NCI-H2029 treated with DMSO at 0.1 percent for 48 hours (cell line): ENCODE data around the gene NDUFV3.
"Not testable (repeated sequence)": the region's sequence is repeated elsewhere in the genome, so short reads cannot be mapped to it uniquely, and the experiment has no call there.

Experiments used
- DNase-seq: peaks from one replicate; lab custom pipeline; 2025; lab: John Stamatoyannopoulos, UW

NDUFV3 gene

DNA sequence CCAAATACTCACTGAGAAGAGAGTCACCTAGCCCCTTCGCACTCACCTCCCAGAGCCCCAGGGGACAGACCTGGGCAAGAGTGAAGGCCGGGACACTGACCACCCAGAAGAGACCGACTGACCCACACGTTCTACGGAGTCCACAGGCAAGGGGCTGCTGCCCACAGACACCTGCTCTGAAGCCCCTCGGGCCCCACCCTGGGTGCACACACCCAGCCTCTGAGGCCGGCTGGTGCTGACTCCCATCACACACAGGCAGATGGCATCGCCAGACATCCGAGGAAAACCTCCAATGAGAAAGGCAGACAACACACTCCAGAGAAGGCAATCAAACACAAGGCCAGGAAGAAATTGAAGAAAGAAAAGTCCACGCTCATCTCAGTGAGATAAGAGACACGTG, 35.9 kb upstream of the NDUFV3 start:
- DNase-seq, result no peak

DNA sequence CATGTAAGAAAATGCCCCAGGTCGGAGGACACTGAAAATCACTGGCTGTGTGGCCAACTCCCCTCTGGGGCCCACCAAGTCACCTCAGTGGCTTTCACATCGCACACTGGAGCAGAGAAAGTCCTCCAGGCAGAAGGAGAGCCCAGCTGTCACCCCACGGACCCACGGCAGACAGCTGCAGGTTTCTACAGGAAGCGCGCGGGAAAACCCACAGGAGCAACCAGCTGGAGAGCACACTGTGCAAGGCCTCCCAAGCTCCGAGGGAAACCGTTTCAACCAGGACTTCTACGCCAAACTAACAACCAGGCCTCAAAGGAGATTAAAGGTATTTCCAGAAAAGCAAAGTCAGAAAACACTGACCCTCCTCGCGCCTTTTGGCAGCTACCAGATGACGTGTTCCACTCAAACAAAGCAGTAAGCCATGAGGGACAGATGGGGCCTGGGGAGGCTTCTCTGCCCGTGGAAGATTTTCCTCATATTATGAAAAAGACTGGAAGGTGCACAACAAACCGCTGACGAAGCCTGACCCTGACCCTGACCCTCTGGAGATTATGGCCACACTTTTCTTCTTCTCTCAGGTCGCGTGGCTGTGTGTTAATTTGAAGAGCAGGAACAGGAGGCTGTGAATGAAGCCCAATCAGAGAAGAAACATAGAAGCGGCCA, 34.8 kb upstream of the NDUFV3 start:
- no peak for DNase-seq

DNA sequence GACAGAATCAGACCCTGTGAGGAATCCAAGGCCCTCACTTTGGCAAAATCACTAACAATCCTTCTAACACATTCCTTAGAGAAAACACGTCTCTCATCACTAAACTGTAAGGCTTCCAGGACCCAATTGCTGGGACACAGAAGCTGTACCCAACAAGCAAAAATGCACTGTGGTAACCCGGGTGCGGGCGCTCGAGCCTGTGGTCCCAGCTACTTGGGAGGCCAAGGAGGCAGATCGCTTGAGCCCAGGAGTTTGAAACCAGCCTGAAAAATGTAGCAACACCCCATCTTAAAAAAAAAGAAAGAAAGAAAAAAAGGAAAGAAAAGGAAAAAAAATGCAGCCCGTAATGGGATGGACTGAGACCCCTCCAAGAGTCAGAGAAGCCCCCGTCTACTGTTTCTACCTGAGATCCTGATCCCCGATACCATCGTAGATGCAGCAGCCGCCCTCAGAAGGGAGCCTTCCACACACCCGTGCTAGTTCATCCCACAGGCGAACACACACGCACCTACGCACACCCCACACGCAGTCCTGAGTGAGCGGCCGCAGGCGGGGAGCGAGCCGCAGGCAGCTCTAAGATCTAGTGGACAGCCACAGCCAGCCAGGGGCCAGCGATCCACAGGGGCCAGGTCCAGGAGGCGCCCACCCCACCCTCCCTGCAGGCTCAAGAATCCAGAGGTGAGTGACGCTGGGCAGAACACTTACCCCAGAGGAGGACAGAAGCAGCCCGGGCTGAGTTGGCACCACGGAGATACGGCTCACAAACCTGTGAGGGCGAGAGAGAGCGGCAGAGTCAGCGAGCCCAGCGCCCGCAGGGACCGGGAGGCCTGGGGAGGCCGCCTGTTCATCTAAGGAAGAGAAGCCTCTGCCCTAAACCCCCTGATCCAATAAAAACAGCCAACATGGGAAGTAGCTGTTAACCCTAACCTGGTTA, 33.9 kb upstream of the NDUFV3 start:
- no peak for DNase-seq

GRCh38 chr21:42859891-42860230, 33.2 kb upstream of the NDUFV3 start:
- DNase-seq, result no peak

- DNase-seq, result no peak
These were observed 32.8 kb upstream of the NDUFV3 start for GRCh38 chr21:42860345-42860744.

- no peak for DNase-seq
These were observed 31.7 kb upstream of the NDUFV3 start for GRCh38 chr21:42861311-42861847.

DNA sequence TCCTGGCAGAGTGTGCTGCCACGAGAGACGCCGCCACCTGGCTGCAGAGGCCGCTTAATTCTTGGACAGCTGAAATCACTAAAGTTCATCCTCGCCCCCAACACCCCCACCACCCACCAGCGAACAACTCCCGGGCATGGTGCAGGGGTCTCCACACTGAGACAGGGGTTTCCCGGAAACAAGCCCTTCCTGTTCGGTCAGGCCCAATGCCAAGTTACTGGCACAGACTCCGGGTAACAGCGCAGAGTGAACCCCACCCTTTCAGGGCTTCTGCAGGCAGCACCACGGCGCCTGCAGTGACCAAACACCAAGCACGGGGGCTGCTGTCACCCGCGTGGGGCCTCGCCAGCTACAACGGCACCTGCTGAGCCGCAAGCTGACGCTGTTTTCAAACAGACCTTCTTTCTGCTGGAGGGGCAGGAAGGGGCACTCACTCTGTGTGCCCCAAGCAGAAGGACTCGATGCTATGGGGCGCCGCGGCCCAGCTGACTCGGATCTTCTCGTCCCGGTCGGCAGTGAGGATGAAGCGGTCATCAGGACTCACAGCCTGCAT, 31.2 kb upstream of the NDUFV3 start:
- no peak for DNase-seq

DNA sequence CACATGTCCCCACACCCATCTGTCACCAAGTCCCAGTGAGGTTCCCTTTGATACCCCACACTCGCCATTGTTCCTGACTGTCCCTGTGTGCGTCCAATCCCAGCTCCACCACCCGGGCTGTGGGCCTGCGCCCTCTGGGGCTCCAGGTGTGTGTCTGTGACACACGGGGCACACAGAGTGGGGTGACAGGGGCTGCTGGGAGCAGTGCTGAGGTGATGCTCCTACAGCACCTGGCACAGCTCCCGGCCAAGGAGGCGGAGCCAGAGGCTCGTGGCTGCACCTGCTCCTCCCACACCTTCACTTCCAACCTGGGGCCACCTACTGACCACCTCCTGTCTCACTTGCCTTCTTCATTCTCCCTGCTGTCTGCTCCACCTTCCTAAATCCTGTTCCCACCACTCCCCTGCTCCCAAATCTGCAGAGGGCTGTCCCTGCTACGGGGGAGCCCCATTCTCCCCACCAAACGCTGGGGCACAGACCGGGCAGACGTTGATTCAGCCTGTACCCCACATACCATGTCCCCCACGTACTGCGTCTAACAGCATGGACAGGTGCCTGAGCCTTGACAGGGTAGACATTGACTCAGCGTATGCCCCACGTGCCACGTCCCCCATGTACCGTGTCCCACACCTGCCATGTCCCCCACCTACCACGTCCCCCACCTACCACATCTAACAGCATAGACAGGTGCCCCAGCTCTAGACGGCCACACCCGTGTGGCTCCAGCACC, 30.2 kb upstream of the NDUFV3 start:
- no peak for DNase-seq

DNA sequence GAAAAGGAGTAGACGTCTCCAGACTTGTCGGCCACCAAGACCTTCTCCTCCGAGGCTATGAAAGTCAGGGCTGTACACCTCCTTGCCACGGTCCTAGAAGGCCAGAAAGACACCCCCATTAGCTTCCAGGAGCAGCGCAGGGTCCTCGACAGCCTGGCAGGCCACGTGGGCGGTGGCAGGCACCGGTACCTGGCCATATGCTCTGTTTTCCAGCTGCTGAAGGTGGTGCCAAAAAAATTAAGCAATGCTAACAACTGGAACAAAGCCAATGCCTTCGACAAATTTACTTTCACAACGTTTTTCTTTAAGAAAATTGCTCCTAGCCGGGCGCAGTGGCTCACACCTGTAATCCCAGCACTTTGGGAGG, 29.6 kb upstream of the NDUFV3 start:
- no peak for DNase-seq

- no peak for DNase-seq
These were observed 28.8 kb upstream of the NDUFV3 start for GRCh38 chr21:42864286-42864685.

DNA sequence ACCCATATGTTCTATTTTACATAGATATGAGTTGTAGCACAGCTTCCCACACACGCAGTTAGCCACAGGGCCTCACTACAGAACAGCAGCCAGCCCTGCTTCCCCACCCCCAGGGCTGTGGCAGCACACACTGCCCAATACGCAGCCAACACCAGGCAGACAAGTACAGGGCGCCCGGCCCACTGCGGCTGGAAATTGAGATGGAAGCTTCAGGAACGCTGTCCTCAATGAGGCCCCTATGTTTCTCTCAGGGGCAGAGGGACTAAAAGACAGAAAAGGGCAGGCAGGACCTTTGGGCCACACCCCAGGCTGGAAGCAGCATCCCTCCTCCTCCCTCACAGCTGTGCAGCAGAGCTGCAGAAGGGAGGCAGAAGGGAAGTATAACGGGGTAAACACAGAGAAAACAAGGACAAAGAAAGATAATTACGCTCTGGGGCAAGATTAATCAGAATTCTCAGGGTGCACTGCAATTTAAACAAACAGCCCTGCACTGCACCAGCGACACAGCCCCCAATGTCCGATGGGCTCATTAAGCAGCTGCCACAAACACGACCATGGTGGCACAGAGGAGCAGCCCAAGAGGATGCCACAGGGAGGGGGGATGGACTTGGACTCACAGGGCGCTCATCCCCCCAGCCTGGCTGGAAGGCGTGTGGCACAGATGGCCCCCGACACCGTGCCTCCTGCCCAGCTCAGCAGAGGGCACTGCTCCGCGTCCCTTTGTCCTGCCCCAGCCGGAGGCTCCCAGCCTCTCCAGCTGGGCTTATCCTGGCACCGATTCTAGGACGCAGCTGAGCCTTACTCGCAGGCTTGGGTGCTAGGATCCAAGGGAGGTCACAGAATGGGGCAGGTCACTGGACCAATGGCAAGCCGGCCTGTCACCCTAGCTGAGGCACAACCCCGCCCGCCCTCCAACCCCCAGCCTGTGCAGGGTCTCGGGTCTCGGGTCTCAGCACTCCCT, 28.0 kb upstream of the NDUFV3 start:
- no peak for DNase-seq

DNA sequence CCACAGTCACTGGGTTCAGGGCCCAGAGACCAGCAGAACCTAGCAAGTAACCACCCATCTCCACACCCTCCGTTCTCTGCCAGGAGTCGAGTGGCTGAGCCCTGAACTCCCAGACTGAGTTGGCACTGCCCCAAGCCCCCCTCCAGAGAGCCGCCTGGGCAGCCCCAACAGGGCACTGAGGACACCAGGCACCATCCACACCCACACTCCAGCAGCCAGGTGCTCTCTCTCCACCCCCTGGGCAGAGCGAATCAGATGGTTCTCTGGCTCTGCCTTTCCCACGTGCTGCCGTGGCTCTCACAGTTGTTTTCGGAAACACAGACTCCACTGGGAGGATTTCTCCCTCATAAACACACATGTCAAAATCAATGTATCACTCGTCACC, 27.3 kb upstream of the NDUFV3 start:
- no peak for DNase-seq

- no peak for DNase-seq
These were observed 24.9 kb upstream of the NDUFV3 start for GRCh38 chr21:42868196-42868595.

DNA sequence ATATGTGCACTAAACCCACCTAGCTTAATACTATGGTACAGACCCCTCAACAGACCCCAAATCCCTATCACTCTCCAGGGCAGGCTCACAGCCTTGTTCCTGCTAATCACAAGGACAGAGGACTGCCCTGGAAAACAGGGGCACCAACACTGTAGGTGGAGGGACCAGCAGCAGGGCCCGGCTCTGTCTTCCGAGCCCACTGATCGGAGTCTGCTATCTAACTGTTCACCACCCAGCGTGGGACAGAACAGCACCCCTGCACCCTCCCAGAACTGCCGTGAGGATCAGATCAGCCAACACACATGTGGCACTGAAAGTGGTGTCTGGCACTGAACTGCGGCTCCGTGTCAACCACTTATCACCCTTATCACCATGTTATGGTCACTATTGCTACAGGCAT, 20.0 kb upstream of the NDUFV3 start:
- DNase-seq, result no peak

- not testable (repeated sequence) for DNase-seq
These were observed 17.3 kb upstream of the NDUFV3 start for GRCh38 chr21:42875811-42876210.

DNA sequence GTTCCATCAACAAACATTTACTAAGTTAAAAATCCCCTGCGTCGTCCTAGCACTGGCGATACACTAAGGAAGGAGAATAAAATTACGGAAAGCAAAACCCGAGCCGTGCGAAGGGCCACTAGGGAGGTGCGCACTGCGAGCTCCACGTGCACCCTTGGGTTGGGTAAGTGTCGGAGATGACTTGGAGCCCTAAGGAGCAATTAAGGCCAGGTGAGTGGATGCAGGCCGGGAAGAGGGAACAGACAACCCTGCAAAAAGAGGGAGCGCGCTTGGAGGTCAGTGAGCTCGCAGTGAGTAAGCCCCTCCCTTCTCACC, 14.5 kb upstream of the NDUFV3 start:
- DNase-seq, result peak; percentile 59

- peak; percentile 87 for DNase-seq
These were observed 13.9 kb upstream of the NDUFV3 start, which contains the start of gene WDR4 for GRCh38 chr21:42878993-42879787. Gene WDR4 (minus strand): TSS chr21:42879539. CDS start chr21:42879495, 44 bp downstream.

DNA sequence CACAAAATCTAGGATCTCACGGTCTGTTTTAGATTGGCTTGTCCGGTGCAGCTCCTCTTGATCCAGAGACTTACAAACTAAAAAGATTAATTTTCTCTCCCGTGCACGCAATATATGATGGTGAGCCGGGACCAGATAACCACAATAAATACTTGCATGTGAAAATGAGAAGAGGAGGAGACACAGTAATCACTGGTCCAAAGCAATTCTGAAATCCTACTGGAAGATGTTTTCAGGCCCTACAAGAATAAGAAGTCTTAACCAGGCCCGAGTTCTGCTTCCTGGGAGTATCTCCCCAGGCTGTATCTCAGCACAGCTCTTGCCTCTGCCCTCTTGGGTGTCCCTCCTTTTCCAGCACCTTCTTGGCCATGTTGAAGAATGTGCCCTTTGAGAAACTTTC, 12.8 kb upstream of the NDUFV3 start:
- DNase-seq, result no peak

DNA sequence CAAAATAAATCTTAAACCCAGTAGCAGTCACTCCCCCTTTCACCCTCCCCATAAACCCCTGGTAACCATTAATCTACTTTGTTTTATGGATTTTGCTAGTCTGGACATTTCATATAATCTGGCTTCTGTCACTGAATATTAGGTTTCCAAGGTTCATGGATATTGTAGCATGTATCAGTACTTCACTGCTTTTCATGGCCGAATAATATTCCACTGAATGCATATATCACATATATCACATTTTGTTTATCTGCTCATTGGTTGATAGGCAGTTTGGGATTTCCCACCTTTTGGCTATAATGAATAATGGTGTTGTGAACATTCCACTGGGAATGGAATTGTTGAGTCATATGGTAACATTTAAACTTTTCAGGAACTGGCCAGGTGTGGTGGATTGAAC, 9.2 kb upstream of the NDUFV3 start:
- no peak for DNase-seq

DNA sequence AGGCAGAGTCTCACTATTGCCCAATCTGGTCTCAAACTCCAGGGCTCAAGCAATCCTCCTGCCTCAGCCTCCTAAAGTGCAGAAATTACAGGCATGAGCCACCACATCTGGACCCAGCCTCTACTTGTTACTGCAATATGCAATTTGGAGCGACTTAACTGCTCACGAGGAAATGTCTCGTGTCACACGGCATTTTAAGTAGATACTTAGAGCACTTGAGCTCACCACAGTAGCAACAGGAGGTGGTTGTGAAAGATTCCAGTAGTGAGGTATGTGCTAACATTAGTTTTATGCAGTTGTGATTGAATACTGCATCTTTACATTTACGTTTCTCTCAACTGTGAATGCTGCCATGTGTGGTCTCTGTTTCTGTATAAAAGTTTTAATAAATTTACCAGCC, 5.8 kb upstream of the NDUFV3 start:
- no peak for DNase-seq

DNA sequence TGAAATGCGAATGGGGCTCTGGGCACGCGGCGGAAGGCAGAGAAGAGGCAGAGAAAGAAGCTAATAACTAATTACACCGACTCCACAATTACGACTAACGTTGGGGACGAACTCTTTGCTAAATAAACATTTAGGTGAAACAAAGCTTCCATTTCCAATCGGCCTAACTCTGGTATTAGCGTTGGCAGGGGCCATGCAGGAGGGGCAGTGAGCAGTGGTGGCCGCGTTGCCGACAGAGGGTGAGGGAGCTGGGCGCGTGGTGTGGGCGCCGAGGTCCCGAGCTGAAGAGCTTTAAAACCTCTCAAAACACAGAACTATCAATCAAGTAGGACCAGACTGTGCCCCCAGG, 553 bp upstream of the NDUFV3 start:
- DNase-seq, result peak; percentile 52
